K562 (cell line): ENCODE measurements around the gene ACTRT2. TPM values are rescaled to one million over a fixed set of nuclear protein-coding genes. Genes with fewer than 3 reads are reported as not detected.

ENCODE experiments used
- ATAC-seq: fragments of 200-7000 bp; cut with Tn5 transposase; 3 replicates; pipeline ENCODE4 v1.9.1; 2020; ENCODE audit warnings: moderate library complexity
- BruUV-seq: library from RNA; stranded (reverse); fragments of 400-500 nt; replicated peaks from 2 replicates; lab custom pipeline; 2021; lab: Mats Ljungman, UMichigan
- CTCF ChIA-PET: fragments of 300-600 bp; formaldehyde crosslinking; extraction: SDS; loops from one replicate; lab custom pipeline; 2021; ENCODE audit warnings: low intra/inter-chr PET ratio; lab: Yijun Ruan, JAX
- POLR2A ChIA-PET: fragments of 300-600, 350-650 bp; sonication (Branson Sonifier 250); formaldehyde crosslinking; extraction: SDS; loops from one replicate; lab custom pipeline; 2021; ENCODE audit warnings: antibody characterized with exemption, inconsistent platforms; lab: Yijun Ruan, JAX
- DNase-seq, 4 experiments: peaks; one replicate each; pipeline versions ENCODE4 v3.0.0 to v3.0.0-alpha.2; 2011 to 2018; ENCODE audit warnings: low spot score in 3 of 4, mixed read lengths in 3 of 4; ENCODE audit errors: extremely low read depth in 1 of 4
- FAIRE-seq: peaks from 2 replicates; lab custom pipeline; 2011; peaks lifted over from hg19 to GRCh38; lab: Jason Lieb, UNC
- H2AFZ ChIP-seq: 2 replicates; pipeline ENCODE4 v1.6.0; 2011; ENCODE audit warnings: low read depth, low read length, control low read depth, inconsistent platforms
- H3K27ac ChIP-seq: fragments of 200-600 bp; 3 replicates; pipeline ENCODE4 v1.8.0; 2011; ENCODE audit warnings: low read depth, mild to moderate bottlenecking, control low read depth, inconsistent platforms, low read length, moderate library complexity, mixed read lengths; ENCODE audit errors: extremely low read depth
- H3K27me3 ChIP-seq, 2 experiments: fragments of 300-600 bp in 1 of 2; 2 replicates in 1 of 2; 3 replicates in 1 of 2; pipeline versions ENCODE4 v1.6.0 to v1.8.0; 2011; ENCODE audit warnings: inconsistent platforms in 2 of 2, low read length in 2 of 2, mild to moderate bottlenecking in 1 of 2, mixed read lengths in 1 of 2, moderate library complexity in 1 of 2; ENCODE audit not compliant: control insufficient read depth in 2 of 2, insufficient read depth in 2 of 2
- H3K36me3 ChIP-seq: fragments of 300-600 bp; 3 replicates; pipeline ENCODE4 v1.8.0; 2011; ENCODE audit warnings: mild to moderate bottlenecking, low read length, inconsistent platforms; ENCODE audit not compliant: control insufficient read depth, insufficient read depth
- H3K4me1 ChIP-seq, 2 experiments: fragments of 200-600 bp in 1 of 2; replicated peaks in 1 of 2; 2 replicates in 1 of 2; 3 replicates in 1 of 2; pipeline versions ENCODE4 v1.5.1 to v1.8.0; 2011; ENCODE audit warnings: inconsistent platforms in 2 of 2, low read length in 2 of 2, mild to moderate bottlenecking in 1 of 2, mixed read lengths in 1 of 2, moderate library complexity in 1 of 2; ENCODE audit not compliant: control insufficient read depth in 2 of 2, insufficient read depth in 2 of 2
- H3K4me2 ChIP-seq: 2 replicates; pipeline ENCODE4 v1.6.1; 2011; ENCODE audit warnings: low read length, control low read depth, inconsistent platforms, mixed read lengths; ENCODE audit not compliant: insufficient read depth
- H3K4me3 ChIP-seq: fragments of 200-600 bp; sonication (generic), shearing (Covaris generic); 2 replicates; pipeline ENCODE4 v1.5.1; 2016; ENCODE audit warnings: control low read depth, inconsistent platforms
- H3K79me2 ChIP-seq: fragments of 200-600 bp; 3 replicates; pipeline ENCODE4 v1.8.0; 2011; ENCODE audit warnings: low read length, inconsistent platforms; ENCODE audit not compliant: control insufficient read depth, insufficient read depth
- H3K9ac ChIP-seq, 2 experiments: 2 replicates each; pipeline versions ENCODE4 v1.6.0 to v1.6.1; 2011; ENCODE audit warnings: low read depth in 2 of 2, low read length in 2 of 2, control low read depth in 1 of 2, inconsistent platforms in 1 of 2, mild to moderate bottlenecking in 1 of 2, mixed read lengths in 1 of 2; ENCODE audit not compliant: insufficient read depth in 1 of 2
- H3K9me1 ChIP-seq: one replicate; pipeline ENCODE4 v1.6.0; 2011; ENCODE audit warnings: inconsistent platforms, mild to moderate bottlenecking, low read length, moderate library complexity; ENCODE audit not compliant: control insufficient read depth, insufficient read depth
- H3K9me3 ChIP-seq: replicated peaks from 2 replicates; pipeline ENCODE4 v1.5.1; 2011; ENCODE audit warnings: low read depth, low read length, inconsistent platforms; ENCODE audit not compliant: control insufficient read depth, insufficient read depth
- H4K20me1 ChIP-seq: replicated peaks from 2 replicates; pipeline ENCODE4 v1.6.1; 2011; ENCODE audit warnings: low read length, inconsistent platforms, mixed read lengths; ENCODE audit not compliant: control insufficient read depth, insufficient read depth
- CCNT2 ChIP-seq: IDR thresholded peaks from 2 replicates; pipeline ENCODE4 v1.6.1; 2011; ENCODE audit warnings: borderline replicate concordance, low read depth, mild to moderate bottlenecking, moderate library complexity, mixed read lengths, low read length; ENCODE audit not compliant: insufficient read length; ENCODE audit errors: extremely low read depth
- CHD4 ChIP-seq: fragments of 200-600 bp; sonication (generic); IDR thresholded peaks from 3 replicates; pipeline ENCODE4 v1.6.1; 2012; ENCODE audit warnings: low read depth, mild to moderate bottlenecking, mixed read lengths, low read length, inconsistent platforms; ENCODE audit not compliant: insufficient read depth, insufficient replicate concordance, poor library complexity, severe bottlenecking
- FOXA3 ChIP-seq, 2 experiments: fragments of 450-650 bp in 1 of 2; sonication (generic) in 1 of 2; formaldehyde crosslinking; IDR thresholded peaks in 1 of 2; conservative IDR thresholded peaks in 1 of 2; 2 replicates each; pipeline versions ENCODE4 v1.4.0 to v1.8.0; 2020 to 2022; ENCODE audit warnings: mild to moderate bottlenecking in 2 of 2, missing genetic modification reagents in 1 of 2
- MYNN ChIP-seq, 2 experiments: sonication (generic); formaldehyde crosslinking in 1 of 2; IDR thresholded peaks; 2 replicates each; pipeline versions ENCODE4 v1.5.0 to v1.6.1; 2016 to 2020; ENCODE audit warnings: antibody characterized with exemption in 1 of 2, missing genetic modification reagents in 1 of 2
- NRF1 ChIP-seq, 2 experiments: fragments of 450-650 bp; IDR thresholded peaks in 1 of 2; conservative IDR thresholded peaks in 1 of 2; 2 replicates each; pipeline ENCODE4 v1.6.1; 2014; ENCODE audit warnings: mild to moderate bottlenecking in 2 of 2
- PTBP1 ChIP-seq: fragments of 200-400 bp; formaldehyde crosslinking; IDR thresholded peaks from 2 replicates; pipeline ENCODE4 v1.6.1; 2017; ENCODE audit warnings: low read depth, low read length
- TAL1 ChIP-seq: fragments of 450-650 bp; IDR thresholded peaks from 2 replicates; pipeline ENCODE4 v1.6.1; 2016; ENCODE audit warnings: mild to moderate bottlenecking
- ZNF165 ChIP-seq: fragments of 250-450 bp; sonication (Bioruptor Pico); IDR thresholded peaks from 2 replicates; pipeline ENCODE4 v1.4.0; 2020; ENCODE audit warnings: borderline replicate concordance
- ZNF561 ChIP-seq: fragments of 450-650 bp; formaldehyde crosslinking; conservative IDR thresholded peaks from 2 replicates; pipeline ENCODE4 v1.4.0; 2020; ENCODE audit warnings: mild to moderate bottlenecking, moderate library complexity
- WGBS: fragments of 100-300 bp; shearing (Covaris generic); methylation state at CpG from one replicate; pipeline ENCODE4 v1.1.6; 2016; ENCODE audit warnings: low coverage, mixed read lengths; ENCODE audit not compliant: insufficient coverage; ENCODE audit errors: missing lambda C conversion rate; 5-methylcytosine and 5-hydroxymethylcytosine counted together
- in situ Hi-C: fragments of 300-500 bp; cut with MboI; formaldehyde crosslinking; loops from 4 replicates; pipeline ENCODE4 v1.15.0; 2018; ENCODE audit warnings: inconsistent platforms, mixed read lengths
- intact Hi-C: fragments of 100-400 bp; cut with micrococcal nuclease; formaldehyde crosslinking; loops from 2 replicates; pipeline ENCODE4 v1.14.2; 2022
- polyA plus RNA-seq, 8 experiments: library from polyadenylated mRNA; depleted of rRNA in 4 of 8; stranded (reverse) in 5 of 8; unstranded in 3 of 8; fragments of >200 nt; fragmentation: Nextera tagmentation in 2 of 8; fragmentation: Illumina TruSeq in 1 of 8; extraction: Ambion mirVana in 2 of 8; extraction: Trizol in 1 of 8; gene quantifications; 2 replicates each; pipeline versions ENCODE4 v1.2.1 to v1.2.3, GENCODE V29; 2011 to 2014; ENCODE audit warnings: inconsistent platforms in 1 of 8, missing spikeins in 1 of 8
- total RNA-seq, 7 experiments: library from RNA; depleted of rRNA in 6 of 7; stranded (reverse); fragments of >200 nt in 6 of 7; fragmentation: Illumina TruSeq in 2 of 7; extraction: Trizol in 2 of 7; gene quantifications; 2 replicates each; pipeline versions ENCODE4 v1.2.1 to v1.2.3, GENCODE V29; 2011 to 2021; ENCODE audit warnings: low replicate concordance in 1 of 7
- TF ChIP-seq, protein P1 (sequence below): fragments of 450-650 bp; formaldehyde crosslinking; IDR thresholded peaks from 2 replicates; pipeline ENCODE4 v1.4.0; 2020; ENCODE audit warnings: mild to moderate bottlenecking, moderate library complexity
- TF ChIP-seq, protein P2 (sequence below): fragments of 250-450 bp; sonication (Bioruptor Pico); IDR thresholded peaks from 2 replicates; pipeline ENCODE4 v1.8.0; 2022; ENCODE audit warnings: moderate library complexity, mild to moderate bottlenecking, inconsistent platforms
- TF ChIP-seq, protein P3 (sequence below): fragments of 450-650 bp; IDR thresholded peaks from 2 replicates; pipeline ENCODE4 v1.6.1; 2017; ENCODE audit warnings: mild to moderate bottlenecking, moderate library complexity
- TF ChIP-seq, protein P4 (sequence below): sonication (generic); formaldehyde crosslinking; IDR thresholded peaks from 2 replicates; pipeline ENCODE4 v1.8.1; 2023; ENCODE audit warnings: mild to moderate bottlenecking, missing genetic modification reagents, moderate library complexity
- TF ChIP-seq, protein P5 (sequence below): fragments of 250-450 bp; sonication (Bioruptor Pico); IDR thresholded peaks from 2 replicates; pipeline ENCODE4 v1.5.0; 2022; ENCODE audit warnings: mild to moderate bottlenecking

ACTRT2 gene
- total and polyA plus RNA-seq, 9 of the 15 experiments (the other 6 are each of a cell fraction or from before 2014, with no cell fraction given): not detected

DNA sequence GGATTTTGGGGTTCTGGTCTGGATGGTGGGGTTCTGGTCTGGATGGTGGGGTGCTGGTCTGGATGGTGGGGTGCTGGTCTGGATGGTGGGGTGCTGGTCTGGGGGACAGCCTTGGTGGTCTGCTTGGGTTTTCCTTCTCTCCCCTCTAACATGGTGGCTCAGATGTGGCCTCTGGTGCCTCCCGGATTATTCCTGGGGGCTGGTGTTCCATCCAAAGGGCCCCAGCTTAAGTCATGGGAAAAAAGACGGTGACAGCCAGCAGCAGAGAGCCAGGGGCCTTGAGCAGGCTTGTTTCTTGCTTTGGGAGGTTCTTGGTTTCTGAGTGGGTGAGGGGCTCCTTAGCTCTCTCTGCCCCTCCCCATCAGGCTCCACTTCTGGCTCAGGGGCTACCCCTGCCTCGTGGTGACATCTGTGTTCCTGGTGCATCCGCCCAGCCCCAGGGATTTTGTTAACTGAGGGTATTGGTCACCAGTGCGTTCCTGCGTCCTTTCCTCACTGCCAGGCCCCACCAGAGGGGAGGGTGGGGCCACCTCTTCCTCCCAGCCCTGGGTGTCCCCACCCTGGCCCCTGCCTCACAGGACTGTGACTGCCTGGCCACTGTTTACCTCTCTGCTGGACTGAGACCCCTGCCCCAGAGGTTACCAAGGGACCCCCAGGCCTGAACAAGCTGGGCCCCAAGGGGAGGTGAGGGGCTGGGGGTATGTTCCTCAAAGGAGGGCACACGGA, 43.2 kb upstream of the ACTRT2 start:
- H3K27me3 ChIP-seq: peaks cover 10 to 21% of the 10 kb centered on the region in 2 experiments; a peak in 4 of 5 replicates
- H3K9me1 ChIP-seq: no peaks in the 10 kb centered on the region
- H4K20me1 ChIP-seq: no peaks in the 10 kb centered on the region; the same call in 1 of the 2 replicates
- in situ Hi-C loops (no loop called here), intact Hi-C loops (no loop called here)
- H3K9ac ChIP-seq: no peak overlapping the region; a peak in 1 of 4 replicates
- H3K4me1 ChIP-seq: no peaks in the 10 kb centered on the region; a peak in 1 of 5 replicates
- FAIRE-seq (no peak), DNase-seq (no peak), ATAC-seq (no peak)
- no peak overlapping the region for H2AFZ ChIP-seq
- H3K27ac ChIP-seq: no peak overlapping the region
- no peaks in the 10 kb centered on the region for H3K79me2 ChIP-seq
- no TSS peak for BruUV-seq
- ChIA-PET POLR2A (no interaction called here), CTCF (no interaction called here)
- no peaks in the 10 kb centered on the region for H3K36me3 ChIP-seq
- no peaks in the 10 kb centered on the region for H3K9me3 ChIP-seq
- no peak overlapping the region for H3K4me2 ChIP-seq
- 3% methylated on average over 6 of the region's 7 CpGs for WGBS
- H3K4me3 ChIP-seq: no peak overlapping the region
- TF ChIP-seq TAL1: no peak
- TF ChIP-seq CHD4: no peak
- TF ChIP-seq PTBP1: no peak
- TF ChIP-seq ZNF165: no peak
- TF ChIP-seq, protein P1, sequence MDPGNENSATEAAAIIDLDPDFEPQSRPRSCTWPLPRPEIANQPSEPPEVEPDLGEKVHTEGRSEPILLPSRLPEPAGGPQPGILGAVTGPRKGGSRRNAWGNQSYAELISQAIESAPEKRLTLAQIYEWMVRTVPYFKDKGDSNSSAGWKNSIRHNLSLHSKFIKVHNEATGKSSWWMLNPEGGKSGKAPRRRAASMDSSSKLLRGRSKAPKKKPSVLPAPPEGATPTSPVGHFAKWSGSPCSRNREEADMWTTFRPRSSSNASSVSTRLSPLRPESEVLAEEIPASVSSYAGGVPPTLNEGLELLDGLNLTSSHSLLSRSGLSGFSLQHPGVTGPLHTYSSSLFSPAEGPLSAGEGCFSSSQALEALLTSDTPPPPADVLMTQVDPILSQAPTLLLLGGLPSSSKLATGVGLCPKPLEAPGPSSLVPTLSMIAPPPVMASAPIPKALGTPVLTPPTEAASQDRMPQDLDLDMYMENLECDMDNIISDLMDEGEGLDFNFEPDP: no peak
- TF ChIP-seq FOXA3 (CRISPR knock-in tag; conservative IDR thresholded peaks at IDR 0.05 in 1 of 2, IDR thresholded peaks at IDR 0.05 in 1 of 2): no peak
- TF ChIP-seq, protein P2, sequence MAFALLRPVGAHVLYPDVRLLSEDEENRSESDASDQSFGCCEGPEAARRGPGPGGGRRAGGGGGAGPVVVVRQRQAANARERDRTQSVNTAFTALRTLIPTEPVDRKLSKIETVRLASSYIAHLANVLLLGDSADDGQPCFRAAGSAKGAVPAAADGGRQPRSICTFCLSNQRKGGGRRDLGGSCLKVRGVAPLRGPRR: no peak
- TF ChIP-seq MYNN (IDR thresholded peaks at IDR 0.05): no peak
- no peak for TF ChIP-seq MYNN (CRISPR knock-in tag; IDR thresholded peaks at IDR 0.05)
- TF ChIP-seq, protein P3, sequence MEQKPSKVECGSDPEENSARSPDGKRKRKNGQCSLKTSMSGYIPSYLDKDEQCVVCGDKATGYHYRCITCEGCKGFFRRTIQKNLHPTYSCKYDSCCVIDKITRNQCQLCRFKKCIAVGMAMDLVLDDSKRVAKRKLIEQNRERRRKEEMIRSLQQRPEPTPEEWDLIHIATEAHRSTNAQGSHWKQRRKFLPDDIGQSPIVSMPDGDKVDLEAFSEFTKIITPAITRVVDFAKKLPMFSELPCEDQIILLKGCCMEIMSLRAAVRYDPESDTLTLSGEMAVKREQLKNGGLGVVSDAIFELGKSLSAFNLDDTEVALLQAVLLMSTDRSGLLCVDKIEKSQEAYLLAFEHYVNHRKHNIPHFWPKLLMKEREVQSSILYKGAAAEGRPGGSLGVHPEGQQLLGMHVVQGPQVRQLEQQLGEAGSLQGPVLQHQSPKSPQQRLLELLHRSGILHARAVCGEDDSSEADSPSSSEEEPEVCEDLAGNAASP: no peak
- TF ChIP-seq, protein P4, sequence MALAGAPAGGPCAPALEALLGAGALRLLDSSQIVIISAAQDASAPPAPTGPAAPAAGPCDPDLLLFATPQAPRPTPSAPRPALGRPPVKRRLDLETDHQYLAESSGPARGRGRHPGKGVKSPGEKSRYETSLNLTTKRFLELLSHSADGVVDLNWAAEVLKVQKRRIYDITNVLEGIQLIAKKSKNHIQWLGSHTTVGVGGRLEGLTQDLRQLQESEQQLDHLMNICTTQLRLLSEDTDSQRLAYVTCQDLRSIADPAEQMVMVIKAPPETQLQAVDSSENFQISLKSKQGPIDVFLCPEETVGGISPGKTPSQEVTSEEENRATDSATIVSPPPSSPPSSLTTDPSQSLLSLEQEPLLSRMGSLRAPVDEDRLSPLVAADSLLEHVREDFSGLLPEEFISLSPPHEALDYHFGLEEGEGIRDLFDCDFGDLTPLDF: no peak
- TF ChIP-seq ZNF561 (CRISPR knock-in tag): no peak
- TF ChIP-seq, protein P5, sequence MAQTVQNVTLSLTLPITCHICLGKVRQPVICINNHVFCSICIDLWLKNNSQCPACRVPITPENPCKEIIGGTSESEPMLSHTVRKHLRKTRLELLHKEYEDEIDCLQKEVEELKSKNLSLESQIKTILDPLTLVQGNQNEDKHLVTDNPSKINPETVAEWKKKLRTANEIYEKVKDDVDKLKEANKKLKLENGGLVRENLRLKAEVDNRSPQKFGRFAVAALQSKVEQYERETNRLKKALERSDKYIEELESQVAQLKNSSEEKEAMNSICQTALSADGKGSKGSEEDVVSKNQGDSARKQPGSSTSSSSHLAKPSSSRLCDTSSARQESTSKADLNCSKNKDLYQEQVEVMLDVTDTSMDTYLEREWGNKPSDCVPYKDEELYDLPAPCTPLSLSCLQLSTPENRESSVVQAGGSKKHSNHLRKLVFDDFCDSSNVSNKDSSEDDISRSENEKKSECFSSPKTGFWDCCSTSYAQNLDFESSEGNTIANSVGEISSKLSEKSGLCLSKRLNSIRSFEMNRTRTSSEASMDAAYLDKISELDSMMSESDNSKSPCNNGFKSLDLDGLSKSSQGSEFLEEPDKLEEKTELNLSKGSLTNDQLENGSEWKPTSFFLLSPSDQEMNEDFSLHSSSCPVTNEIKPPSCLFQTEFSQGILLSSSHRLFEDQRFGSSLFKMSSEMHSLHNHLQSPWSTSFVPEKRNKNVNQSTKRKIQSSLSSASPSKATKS (CRISPR knock-in tag): no peak
- no peak for TF ChIP-seq CCNT2
- no peak for TF ChIP-seq NRF1 (conservative IDR thresholded peaks at IDR 0.05 in 1 of 2, IDR thresholded peaks at IDR 0.05 in 1 of 2)
